IPS-20b (cell line): ENCODE data around the gene SURF1.
"Not testable (repeated sequence)": the region's sequence is repeated elsewhere in the genome, so short reads cannot be mapped to it uniquely, and the experiment has no call there.

Experiments
- H3K27ac ChIP-seq: one replicate; pipeline ENCODE4 v1.5.1; 2013; ENCODE audit warnings: low read length
- H3K27me3 ChIP-seq: 2 replicates; pipeline ENCODE4 v1.6.1; 2013; ENCODE audit warnings: mild to moderate bottlenecking, low read length, inconsistent platforms; ENCODE audit not compliant: insufficient read depth
- H3K36me3 ChIP-seq: 2 replicates; pipeline ENCODE4 v1.6.1; 2013; ENCODE audit warnings: low read depth, mild to moderate bottlenecking, inconsistent platforms, low read length, moderate library complexity; ENCODE audit not compliant: insufficient read depth
- H3K4me1 ChIP-seq: 2 replicates; pipeline ENCODE4 v1.6.1; 2013; ENCODE audit warnings: mild to moderate bottlenecking, control low read depth, inconsistent platforms, low read length, moderate library complexity; ENCODE audit not compliant: insufficient read depth
- H3K4me3 ChIP-seq: 2 replicates; pipeline ENCODE4 v1.5.1; 2013; ENCODE audit warnings: mild to moderate bottlenecking, low read length, inconsistent platforms
- H3K9ac ChIP-seq: 2 replicates; pipeline ENCODE4 v1.6.1; 2013; ENCODE audit warnings: low read depth, mild to moderate bottlenecking, inconsistent platforms, low read length, moderate library complexity
- H3K9me3 ChIP-seq: 2 replicates; pipeline ENCODE4 v1.6.1; 2013; ENCODE audit warnings: mild to moderate bottlenecking, low read depth, low read length, inconsistent platforms; ENCODE audit not compliant: insufficient read depth

Gene SURF1

DNA sequence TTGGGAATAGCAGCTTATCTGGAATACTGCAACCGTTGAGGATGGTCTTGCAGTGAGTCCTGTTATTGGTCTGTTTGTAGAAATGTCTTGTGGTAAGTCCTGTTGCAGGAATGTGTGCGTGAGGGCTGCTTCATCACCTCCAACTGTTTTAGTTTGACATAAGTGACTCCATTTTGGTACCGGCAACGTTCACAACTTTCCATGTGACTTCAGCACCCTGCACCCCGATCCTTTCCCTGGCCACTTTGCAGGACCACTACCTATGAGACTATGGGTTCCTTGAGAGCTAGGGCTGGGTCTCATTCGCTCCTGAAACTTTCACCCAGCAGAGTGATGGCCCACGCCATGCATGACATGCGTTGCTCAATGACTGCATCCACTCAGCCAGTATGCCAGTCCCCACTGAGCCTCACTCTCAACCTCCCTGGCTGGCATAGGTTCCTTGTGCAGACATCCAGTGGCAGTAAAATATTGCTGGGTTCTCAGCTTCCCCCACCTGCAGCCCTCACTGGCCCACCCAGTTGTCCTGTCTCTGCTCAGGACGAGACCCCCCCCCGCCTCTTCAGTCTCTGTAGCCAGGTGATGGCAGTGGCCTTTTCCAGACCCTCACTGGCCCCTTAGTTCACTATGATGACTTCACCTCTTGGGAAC lies 28.3 kb downstream of the SURF1 start:
- Histone ChIP-seq H3K9me3 (peaks cover 14% of the 10 kb centered on the region), H3K27me3 (no peaks in the 10 kb centered on the region), H3K27ac (no peak overlapping the region), H3K9ac (no peak overlapping the region), H3K4me1 (no peaks in the 10 kb centered on the region), H3K4me3 (no peak overlapping the region), H3K36me3 (peaks cover 33% of the 10 kb centered on the region)

DNA sequence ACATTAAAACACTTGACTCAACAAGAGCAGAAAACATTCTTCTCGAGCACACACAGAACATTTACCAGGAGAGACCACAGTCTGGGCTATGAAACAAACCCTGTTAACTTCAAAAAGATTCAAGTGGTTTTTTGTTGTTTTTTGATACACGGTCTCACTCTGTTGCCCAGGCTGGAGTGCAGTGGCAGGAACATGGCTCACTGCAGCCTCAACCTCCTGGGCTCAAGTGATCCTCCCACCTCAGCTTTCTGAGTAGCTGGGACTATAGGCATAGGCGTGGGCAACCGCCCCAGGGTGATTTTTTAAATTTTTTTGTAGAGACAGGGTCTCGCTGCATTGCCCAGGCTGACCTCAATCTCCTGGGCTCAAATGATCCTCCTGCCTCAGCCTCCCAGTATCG lies 29.3 kb downstream of the SURF1 start:
- Histone ChIP-seq H3K36me3 (peaks cover 24% of the 10 kb centered on the region), H3K9me3 (peaks cover 14% of the 10 kb centered on the region)
- H3K9ac ChIP-seq, H3K27me3 ChIP-seq, H3K4me3 ChIP-seq, H3K4me1 ChIP-seq, H3K27ac ChIP-seq: not testable (repeated sequence)

DNA sequence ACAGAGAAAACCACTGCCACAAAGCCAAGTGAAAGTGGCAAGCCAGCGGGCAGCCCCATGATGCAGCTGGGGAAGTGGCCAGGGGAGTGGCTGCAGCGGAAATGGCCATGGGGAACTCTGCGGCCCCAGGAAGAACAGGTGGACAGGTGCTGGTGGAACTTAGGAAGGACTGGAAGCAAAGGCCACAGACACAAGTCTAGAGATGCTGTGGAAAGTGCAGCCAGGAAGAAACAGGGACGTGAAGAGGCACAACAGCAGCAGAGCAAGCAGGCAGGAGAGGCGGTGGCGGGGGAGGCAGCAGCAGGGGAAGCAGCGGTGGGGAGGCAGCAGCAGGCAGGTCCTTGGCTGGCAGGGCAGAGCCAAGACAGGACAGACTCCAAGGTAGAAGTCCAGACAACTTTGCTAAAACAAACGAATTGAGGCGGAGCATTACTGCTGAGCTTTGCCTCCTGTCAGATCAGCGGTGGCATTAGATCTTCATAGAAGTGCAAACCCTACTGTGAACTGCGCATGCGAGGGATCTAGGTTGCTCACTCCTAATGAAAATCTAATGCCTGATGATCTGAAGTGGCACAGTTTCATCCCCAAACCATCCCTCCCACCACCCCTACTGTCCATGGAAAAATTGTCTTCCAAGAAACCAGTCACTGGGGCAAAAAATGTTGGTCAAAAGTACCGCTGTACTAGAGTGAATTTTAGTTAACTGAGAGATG lies 32.1 kb downstream of the SURF1 start:
- H3K27me3 ChIP-seq, result no peaks in the 10 kb centered on the region

DNA sequence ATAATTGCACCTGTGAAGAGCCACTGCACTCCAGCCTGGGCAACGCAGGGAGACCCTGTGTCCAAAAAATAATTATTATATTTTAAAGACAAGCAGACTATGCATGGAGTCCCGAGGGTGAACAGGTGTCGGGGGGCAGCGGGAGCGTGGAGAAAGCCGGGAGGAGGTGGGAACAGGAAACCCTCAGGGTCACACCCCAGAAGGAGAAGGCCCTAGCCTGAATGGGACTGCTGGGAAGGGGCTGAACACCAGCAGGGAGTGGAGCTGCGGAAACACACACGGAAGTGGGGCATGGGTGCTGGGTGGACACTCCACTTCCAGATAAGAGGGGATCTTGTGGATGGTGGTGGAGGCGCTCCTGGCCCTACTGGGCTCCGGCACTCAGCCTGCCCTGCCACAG lies 33.1 kb downstream of the SURF1 start:
- H3K27me3 ChIP-seq, result no peaks in the 10 kb centered on the region
- no peak overlapping the region for H3K9ac ChIP-seq
- no peaks in the 10 kb centered on the region for H3K4me1 ChIP-seq
- H3K9me3 ChIP-seq, result peaks cover 14% of the 10 kb centered on the region
- H3K4me3 ChIP-seq, result no peak overlapping the region
- no peak overlapping the region for H3K27ac ChIP-seq
- H3K36me3 ChIP-seq, result no peaks in the 10 kb centered on the region

More for the DNA sequence above, 32.1 kb downstream of the SURF1 start:
- H3K4me1 ChIP-seq, result no peaks in the 10 kb centered on the region
- no peaks in the 10 kb centered on the region for H3K36me3 ChIP-seq
- H3K9me3 ChIP-seq, result peaks cover 14% of the 10 kb centered on the region
- H3K4me3 ChIP-seq, result no peak overlapping the region
- H3K27ac ChIP-seq, result no peak overlapping the region
- H3K9ac ChIP-seq, result no peak overlapping the region

DNA sequence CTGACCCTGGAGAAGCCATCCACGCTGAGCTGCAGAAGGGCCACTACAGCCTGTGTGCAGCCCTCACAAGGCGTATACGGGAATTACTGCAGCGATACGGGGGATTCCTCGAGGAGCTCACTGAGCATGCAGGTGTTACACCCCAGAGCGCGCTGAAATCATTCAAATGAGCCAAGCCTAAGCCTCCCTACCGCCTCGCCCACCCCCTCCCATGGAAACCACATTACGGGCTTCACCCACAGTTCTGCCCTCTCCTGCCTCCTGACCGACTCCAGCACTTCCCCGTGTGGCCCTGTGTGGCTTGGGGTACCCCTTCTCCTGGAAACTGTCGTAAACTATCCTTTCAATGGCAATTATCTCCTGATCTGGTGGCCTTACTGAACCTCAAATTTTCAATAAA lies 33.6 kb downstream of the SURF1 start:
- H3K36me3 ChIP-seq, result no peaks in the 10 kb centered on the region
- no peak overlapping the region for H3K27ac ChIP-seq
- no peaks in the 10 kb centered on the region for H3K27me3 ChIP-seq
- H3K4me3 ChIP-seq, result no peak overlapping the region
- H3K9ac ChIP-seq, result no peak overlapping the region
- H3K9me3 ChIP-seq, result peaks cover 14% of the 10 kb centered on the region
- H3K4me1 ChIP-seq, result no peaks in the 10 kb centered on the region

DNA sequence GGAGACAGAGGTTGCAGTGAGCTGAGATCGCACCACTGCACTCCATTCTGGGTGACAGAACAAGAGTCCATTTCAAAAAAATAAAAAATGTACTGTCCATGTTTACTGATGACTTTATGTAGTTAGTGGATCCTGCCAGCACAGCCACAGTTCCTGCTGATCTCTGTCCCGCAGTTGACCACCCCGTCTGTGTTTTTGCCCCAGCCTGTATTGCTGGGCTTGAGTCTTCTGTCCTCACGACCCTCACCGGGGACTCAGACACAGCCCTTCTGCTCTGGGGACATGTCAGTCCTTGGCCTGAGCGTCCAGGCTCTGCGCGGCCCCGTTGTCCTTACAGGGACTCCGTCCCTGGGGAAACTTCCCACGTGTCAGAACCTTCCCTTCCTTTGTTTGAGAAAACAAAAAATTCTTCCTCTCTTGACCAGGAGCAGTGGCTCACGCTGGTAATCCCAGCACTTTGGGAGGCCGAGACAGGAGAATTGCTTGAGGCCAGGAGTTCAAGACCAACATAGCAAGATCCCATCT lies 34.8 kb downstream of the SURF1 start:
- no peaks in the 10 kb centered on the region for H3K27me3 ChIP-seq
- H3K4me3 ChIP-seq, result no peak overlapping the region
- no peaks in the 10 kb centered on the region for H3K4me1 ChIP-seq
- peaks cover 14% of the 10 kb centered on the region for H3K9me3 ChIP-seq
- H3K27ac ChIP-seq, result no peak overlapping the region
- no peaks in the 10 kb centered on the region for H3K36me3 ChIP-seq
- no peak overlapping the region for H3K9ac ChIP-seq

DNA sequence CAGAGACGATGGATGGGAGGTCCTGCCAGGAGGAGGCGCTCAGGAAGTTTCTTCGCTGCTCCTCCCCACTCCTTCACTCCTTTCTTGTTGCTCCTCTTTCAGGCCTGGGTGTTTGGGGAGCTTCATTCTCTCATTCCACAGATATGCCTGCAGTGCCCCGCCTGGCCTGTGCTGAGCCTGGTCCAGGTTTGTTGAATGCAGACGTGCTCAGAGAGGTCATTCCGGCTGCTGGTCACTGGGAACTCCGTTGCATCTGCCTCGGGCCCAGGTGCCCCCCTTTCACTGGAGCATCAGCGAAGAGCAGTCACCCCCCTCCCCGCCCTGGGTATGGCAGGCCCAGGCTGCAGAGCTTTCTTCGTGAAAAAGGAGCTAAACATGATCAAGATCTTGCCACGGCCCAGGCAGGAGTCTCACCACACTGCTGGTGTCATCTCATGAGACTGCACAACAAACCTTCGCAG lies 35.8 kb downstream of the SURF1 start:
- H3K4me3 ChIP-seq, result no peak overlapping the region
- no peaks in the 10 kb centered on the region for H3K27me3 ChIP-seq
- no peak overlapping the region for H3K9ac ChIP-seq
- no peaks in the 10 kb centered on the region for H3K36me3 ChIP-seq
- H3K27ac ChIP-seq, result no peak overlapping the region
- no peaks in the 10 kb centered on the region for H3K4me1 ChIP-seq
- peaks cover 14% of the 10 kb centered on the region for H3K9me3 ChIP-seq

DNA sequence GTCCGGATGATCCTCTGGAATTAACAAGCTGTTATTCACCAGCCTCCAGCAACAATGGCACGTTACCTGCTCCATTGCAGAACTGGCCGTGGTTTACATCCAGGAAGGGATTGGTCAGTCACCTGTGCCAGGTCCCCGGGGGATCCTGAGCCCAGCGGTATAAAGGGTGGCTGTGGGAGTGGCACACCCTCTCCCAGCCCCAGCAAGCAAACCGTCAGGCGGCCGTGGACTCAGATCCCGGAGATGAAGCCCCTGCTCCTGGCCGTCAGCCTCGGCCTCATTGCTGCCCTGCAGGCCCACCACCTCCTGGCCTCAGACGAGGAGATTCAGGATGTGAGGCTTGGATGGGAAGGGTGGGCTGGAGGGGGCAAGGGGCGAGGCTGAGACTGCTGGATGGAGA lies 38.7 kb downstream of the SURF1 start:
- not testable (repeated sequence) for H3K27me3 ChIP-seq, H3K4me1 ChIP-seq, H3K36me3 ChIP-seq

DNA sequence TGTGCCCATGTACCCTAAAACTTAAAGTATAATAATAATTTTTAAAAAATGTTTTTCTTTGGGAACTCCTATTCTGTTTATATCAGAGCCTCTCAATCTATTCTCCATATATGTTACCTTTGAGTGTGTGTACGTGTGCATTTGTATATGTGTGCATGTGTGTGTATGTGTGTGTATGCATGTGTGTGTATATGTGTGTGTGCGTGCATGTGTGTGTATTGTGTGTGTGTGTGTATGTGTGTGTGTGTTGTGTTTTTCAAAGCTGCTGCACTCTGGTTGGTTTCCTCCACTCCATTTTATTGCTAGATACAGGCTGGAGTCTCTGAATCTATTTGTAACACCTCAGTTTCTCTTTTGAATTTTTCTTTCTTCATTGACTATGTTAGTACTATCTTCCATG lies 40.3 kb downstream of the SURF1 start:
- Histone ChIP-seq H3K27ac (no peak overlapping the region), H3K9ac (no peak overlapping the region)

More for the DNA sequence above, 38.7 kb downstream of the SURF1 start:
- not testable (repeated sequence) for H3K4me3 ChIP-seq, H3K27ac ChIP-seq, H3K9ac ChIP-seq, H3K9me3 ChIP-seq

DNA sequence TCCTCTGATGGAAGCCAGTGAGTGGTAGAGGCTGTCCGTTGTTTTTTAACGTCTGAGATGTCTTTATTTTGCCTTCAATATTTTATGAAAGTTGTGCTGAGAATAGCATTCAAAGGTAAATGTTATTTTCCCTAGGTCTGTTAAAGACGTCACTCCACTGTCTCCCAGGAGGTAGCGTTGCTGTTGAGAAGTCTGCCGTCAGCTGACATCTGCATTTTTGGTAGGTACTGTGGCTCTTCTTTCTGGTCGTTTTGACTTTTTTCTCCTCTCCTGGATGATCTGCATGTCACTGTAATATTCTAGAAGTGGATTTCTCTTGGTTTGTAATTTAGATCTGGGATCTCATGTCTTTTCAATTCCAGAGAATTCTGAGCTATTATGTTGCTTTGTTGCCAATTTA lies 46.7 kb downstream of the SURF1 start:
- no peaks in the 10 kb centered on the region for H3K4me1 ChIP-seq
- no peaks in the 10 kb centered on the region for H3K9me3 ChIP-seq
- no peaks in the 10 kb centered on the region for H3K36me3 ChIP-seq
- peaks cover 4% of the 10 kb centered on the region; the same call in 1 of the 2 replicates for H3K27me3 ChIP-seq
- no peak overlapping the region for H3K27ac ChIP-seq
- no peak overlapping the region for H3K9ac ChIP-seq
- no peak overlapping the region for H3K4me3 ChIP-seq

More for the DNA sequence above, 40.3 kb downstream of the SURF1 start:
- H3K9me3 ChIP-seq, result no peaks in the 10 kb centered on the region
- H3K4me3 ChIP-seq, result no peak overlapping the region
- H3K36me3 ChIP-seq, result no peaks in the 10 kb centered on the region
- H3K27me3 ChIP-seq, result no peaks in the 10 kb centered on the region
- H3K4me1 ChIP-seq, result no peaks in the 10 kb centered on the region

DNA sequence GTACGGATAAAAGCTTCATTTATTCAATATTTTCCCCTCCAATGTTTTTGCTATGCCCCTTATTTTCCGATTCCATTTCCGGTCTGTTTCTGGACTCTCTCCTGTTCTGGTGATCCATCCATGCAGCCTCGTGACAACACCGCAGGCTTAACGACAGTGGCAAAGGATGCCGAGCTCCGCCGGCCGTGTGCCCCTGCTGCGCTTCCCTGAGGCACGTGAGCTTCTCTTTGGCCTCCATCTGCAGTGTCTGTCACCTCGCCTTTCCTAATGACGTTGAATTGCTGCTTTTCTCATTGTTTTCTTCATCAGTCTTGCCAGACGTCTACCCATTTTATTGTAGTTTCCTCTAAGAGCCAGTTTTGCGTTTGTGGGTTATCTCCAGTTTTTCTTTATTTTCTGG lies 49.0 kb downstream of the SURF1 start:
- no peak overlapping the region for H3K9ac ChIP-seq

More for the DNA sequence above, 49.0 kb downstream of the SURF1 start:
- Histone ChIP-seq H3K4me3 (no peak overlapping the region), H3K36me3 (no peaks in the 10 kb centered on the region), H3K27ac (no peak overlapping the region), H3K27me3 (peaks cover 4% of the 10 kb centered on the region; the same call in 1 of the 2 replicates), H3K9me3 (no peaks in the 10 kb centered on the region), H3K4me1 (no peaks in the 10 kb centered on the region)
